Endothelial cell of umbilical vein (primary cell): Measurements from ENCODE around the gene TREH. TPM values are rescaled to one million over a fixed set of nuclear protein-coding genes. Genes with fewer than 3 reads are reported as not detected.

ENCODE experiments used
- BruUV-seq: library from RNA; stranded (reverse); fragments of 400-500 nt; replicated peaks from 2 replicates; lab custom pipeline; 2021; lab: Mats Ljungman, UMichigan
- CTCF ChIA-PET: fragments of 300-600, 350-600 bp; sonication (Branson Sonifier 250); formaldehyde crosslinking; loops from one replicate; lab custom pipeline; 2021; ENCODE audit warnings: antibody characterized with exemption, inconsistent platforms; lab: Charles Lee
- POLR2A ChIA-PET: fragments of 300-600, 350-600 bp; sonication (Branson Sonifier 250); formaldehyde crosslinking; loops from one replicate; lab custom pipeline; 2021; ENCODE audit warnings: antibody characterized with exemption, inconsistent platforms; lab: Charles Lee
- DNase-seq: peaks from one replicate; pipeline ENCODE4 v3.0.0-alpha.2; 2011; ENCODE audit warnings: low read depth, low spot score
- FAIRE-seq: peaks from 2 replicates; lab custom pipeline; 2011; peaks lifted over from hg19 to GRCh38; lab: Jason Lieb, UNC
- H2AFZ ChIP-seq: 2 replicates; pipeline ENCODE4 v1.6.0; 2012; ENCODE audit warnings: low read depth, low read length, control low read depth, inconsistent platforms
- H3K27ac ChIP-seq: 2 replicates; pipeline ENCODE4 v1.5.1; 2011; ENCODE audit warnings: low read depth, mild to moderate bottlenecking, control low read depth, low read length, moderate library complexity; ENCODE audit not compliant: insufficient read depth
- H3K27me3 ChIP-seq, 2 experiments: 2 replicates each; pipeline versions ENCODE4 v1.6.0 to v1.6.1; 2011; ENCODE audit warnings: low read length in 2 of 2, mixed read lengths in 1 of 2; ENCODE audit not compliant: control insufficient read depth in 2 of 2, insufficient read depth in 2 of 2
- H3K36me3 ChIP-seq, 2 experiments: 2 replicates in 1 of 2; 3 replicates in 1 of 2; pipeline ENCODE4 v1.5.1; 2011; ENCODE audit warnings: low read length in 2 of 2, mild to moderate bottlenecking in 1 of 2, moderate library complexity in 1 of 2; ENCODE audit not compliant: control insufficient read depth in 2 of 2, insufficient read depth in 2 of 2; ENCODE audit errors: extremely low read depth in 1 of 2
- H3K4me1 ChIP-seq: 3 replicates; pipeline ENCODE4 v1.5.1; 2011; ENCODE audit warnings: mild to moderate bottlenecking, low read length; ENCODE audit not compliant: control insufficient read depth, insufficient read depth; ENCODE audit errors: extremely low read depth
- H3K4me2 ChIP-seq: 2 replicates; pipeline ENCODE4 v1.6.1; 2011; ENCODE audit warnings: low read length, control low read depth, mixed read lengths; ENCODE audit not compliant: insufficient read depth
- H3K4me3 ChIP-seq, 3 experiments: fragments of 200-600 bp in 1 of 3; sonication (generic), shearing (Covaris generic) in 1 of 3; replicated peaks in 1 of 3; 2 replicates each; pipeline ENCODE4 v1.5.1; 2011 to 2016; ENCODE audit warnings: control low read depth in 3 of 3, low read length in 3 of 3, mild to moderate bottlenecking in 2 of 3, inconsistent platforms in 1 of 3, low read depth in 1 of 3, moderate library complexity in 1 of 3; ENCODE audit not compliant: insufficient read depth in 1 of 3
- H3K79me2 ChIP-seq: 2 replicates; pipeline ENCODE4 v1.6.0; 2012; ENCODE audit warnings: low read length, inconsistent platforms; ENCODE audit not compliant: control insufficient read depth, insufficient read depth
- H3K9ac ChIP-seq: replicated peaks from 2 replicates; pipeline ENCODE3; 2011; ENCODE audit warnings: low read length, control low read depth; ENCODE audit not compliant: insufficient read depth; ENCODE audit errors: extremely low read depth
- H3K9me1 ChIP-seq: replicated peaks from 3 replicates; pipeline ENCODE4 v1.6.0; 2011; ENCODE audit warnings: mild to moderate bottlenecking, low read length; ENCODE audit not compliant: control insufficient read depth, insufficient read depth; ENCODE audit errors: extremely low read depth
- H3K9me3 ChIP-seq: replicated peaks from 2 replicates; pipeline ENCODE4 v1.5.1; 2012; ENCODE audit warnings: low read length, inconsistent platforms; ENCODE audit not compliant: control insufficient read depth, insufficient read depth
- H4K20me1 ChIP-seq: replicated peaks from 2 replicates; pipeline ENCODE3; 2011; ENCODE audit warnings: mild to moderate bottlenecking, low read length; ENCODE audit not compliant: control insufficient read depth, insufficient read depth; ENCODE audit errors: extremely low read depth
- CTCF ChIP-seq, 2 donors: IDR thresholded peaks; 1 replicate in 1 of 2; 2 replicates in 1 of 2; pipeline ENCODE4 v1.5.1; 2011; ENCODE audit warnings: low read length in 2 of 2, mild to moderate bottlenecking in 2 of 2, moderate library complexity in 2 of 2, control low read depth in 1 of 2, inconsistent platforms in 1 of 2, low read depth in 1 of 2; ENCODE audit not compliant: insufficient read depth in 1 of 2; ENCODE audit errors: extremely low read depth in 1 of 2
- EZH2 ChIP-seq: IDR thresholded peaks from 2 replicates; pipeline ENCODE4 v1.6.1; 2012; ENCODE audit warnings: borderline replicate concordance, low read depth, mild to moderate bottlenecking, moderate library complexity, low read length, inconsistent platforms; ENCODE audit not compliant: severe bottlenecking
- FOS ChIP-seq: IDR thresholded peaks from 2 replicates; pipeline ENCODE4 v1.6.1; 2011; ENCODE audit warnings: mild to moderate bottlenecking, low read length, moderate library complexity, borderline replicate concordance; ENCODE audit not compliant: insufficient read depth
- GATA2 ChIP-seq: IDR thresholded peaks from 2 replicates; pipeline ENCODE4 v1.7.0; 2011; ENCODE audit warnings: low read depth, mild to moderate bottlenecking, moderate library complexity, mixed read lengths, low read length; ENCODE audit not compliant: insufficient read length, insufficient read depth
- JUN ChIP-seq: IDR thresholded peaks from 2 replicates; pipeline ENCODE4 v1.6.1; 2011; ENCODE audit warnings: borderline replicate concordance, low read depth; ENCODE audit not compliant: insufficient read length, insufficient read depth
- MAX ChIP-seq: IDR thresholded peaks from 2 replicates; pipeline ENCODE4 v1.6.1; 2011; ENCODE audit not compliant: insufficient read depth, insufficient read length
- MYC ChIP-seq: IDR thresholded peaks from one replicate; pipeline ENCODE4 v1.6.1; 2011; ENCODE audit warnings: mild to moderate bottlenecking, low read depth, low read length
- POLR2A ChIP-seq: IDR thresholded peaks from 2 replicates; pipeline ENCODE4 v1.6.1; 2012; ENCODE audit warnings: low read depth, mild to moderate bottlenecking, control low read depth, low read length
- POLR2AphosphoS5 ChIP-seq: IDR thresholded peaks from 2 replicates; pipeline ENCODE4 v1.6.1; 2012; ENCODE audit warnings: low read depth, mild to moderate bottlenecking, control low read depth, low read length, moderate library complexity; ENCODE audit not compliant: insufficient read depth
- dilution Hi-C: fragments of 300-500 bp; cut with MboI; formaldehyde crosslinking; loops from one replicate; pipeline ENCODE4 v1.15.0; 2019; ENCODE audit warnings: low sequenced_read_pairs; ENCODE audit not compliant: extremely low pct_ligation_motif_present
- intact Hi-C: fragments of 100-400 bp; cut with micrococcal nuclease; formaldehyde crosslinking; loops from one replicate; pipeline ENCODE4 v1.10.0; 2022
- polyA plus RNA-seq, 4 experiments: library from polyadenylated mRNA; depleted of rRNA in 3 of 4; stranded (reverse) in 3 of 4; unstranded in 1 of 4; fragments of >200 nt; gene quantifications; 2 replicates each; pipeline versions ENCODE4 v1.2.1 to v1.2.3, GENCODE V29; 2011 to 2012; ENCODE audit warnings: missing spikeins in 1 of 4
- total RNA-seq: library from RNA; stranded (reverse); gene quantifications from 2 replicates; pipeline ENCODE4 v1.2.3, GENCODE V29; 2021

Gene TREH
- total and polyA plus RNA-seq, 2 donors (not counting 3 experiments of a cell fraction or from before 2014, with no cell fraction given), result not detected

GRCh38 chr11:118670063-118670462 lies 9.4 kb downstream of the TREH start:
- DNase-seq (no peak), FAIRE-seq (no peak)
- Histone ChIP-seq H3K9me1 (no peaks in the 10 kb centered on the region), H3K9ac (no peak overlapping the region), H2AFZ (no peak overlapping the region), H3K79me2 (no peaks in the 10 kb centered on the region), H4K20me1 (no peaks in the 10 kb centered on the region), H3K9me3 (no peaks in the 10 kb centered on the region), H3K27ac (no peak overlapping the region), H3K36me3 (no peaks in the 10 kb centered on the region), H3K4me3 (no peak overlapping the region), H3K4me2 (no peak overlapping the region), H3K4me1 (no peaks in the 10 kb centered on the region), H3K27me3 (peaks cover 11 to 20% of the 10 kb centered on the region in 2 experiments)
- intact Hi-C loops (no loop called here), dilution Hi-C loops (no loop called here)
- ChIA-PET CTCF (interaction anchor here (1.2 to 2.1 kb wide), 2 partner anchors 11 to 20 kb away, joined by 4 to 7 read pairs; no protein-coding TSS in a partner anchor), POLR2A (no interaction called here)
- TF ChIP-seq MAX (no peak), EZH2 (no peak), JUN (no peak), POLR2A (no peak), MYC (no peak), POLR2AphosphoS5 (no peak)
- no TSS peak for BruUV-seq

GRCh38 chr11:118666371-118666770 lies 13.1 kb downstream of the TREH start:
- Histone ChIP-seq H3K79me2 (no peaks in the 10 kb centered on the region), H3K9ac (no peak overlapping the region), H3K36me3 (no peaks in the 10 kb centered on the region), H3K4me2 (no peak overlapping the region), H3K27me3 (peaks cover 4 to 16% of the 10 kb centered on the region in 2 experiments), H4K20me1 (no peaks in the 10 kb centered on the region), H3K9me1 (no peaks in the 10 kb centered on the region), H3K27ac (no peak overlapping the region), H3K4me3 (no peak overlapping the region), H3K4me1 (no peaks in the 10 kb centered on the region), H2AFZ (no peak overlapping the region), H3K9me3 (no peaks in the 10 kb centered on the region)
- intact Hi-C loops, result no loop called here
- dilution Hi-C loops, result no loop called here
- FAIRE-seq, result no peak
- no peak for TF ChIP-seq FOS
- TF ChIP-seq GATA2, result no peak
- TF ChIP-seq CTCF (IDR thresholded peaks at IDR 0.05; ENCODE audit: extremely low read depth in 1 of 2, insufficient read depth in 1 of 2, low read depth in 1 of 2, low read length in 2 of 2), result no peak
- no peak for TF ChIP-seq MYC
- no peak for TF ChIP-seq POLR2AphosphoS5
- no peak for TF ChIP-seq JUN
- TF ChIP-seq POLR2A, result no peak
- TF ChIP-seq EZH2, result no peak
- TF ChIP-seq MAX, result no peak
- CTCF ChIA-PET, result interaction anchor here (1.8 to 2.0 kb wide), 2 partner anchors 24 to 72 kb away, joined by 4 to 9 read pairs; no protein-coding TSS in a partner anchor
- DNase-seq, result no peak
- POLR2A ChIA-PET, result interaction anchor here (0.7 kb wide), 1 partner anchor 54 kb away, joined by 3 read pairs; no protein-coding TSS in a partner anchor
- no TSS peak for BruUV-seq
